PC-3 (cell line): ENCODE data around the gene ZNF524. TPM values are rescaled to one million over a fixed set of nuclear protein-coding genes. Genes with fewer than 3 reads are reported as not detected.

Experiments used
- ATAC-seq: fragments of 200-7000 bp; cut with Tn5 transposase; 2 replicates; pipeline ENCODE4 v1.9.1; 2020; ENCODE audit warnings: mild to moderate bottlenecking, moderate library complexity
- BruUV-seq: library from RNA; stranded (reverse); fragments of 400-500 nt; replicated peaks from 2 replicates; lab custom pipeline; 2021; lab: Mats Ljungman, UMichigan
- CTCF ChIA-PET: fragments of 300-600 bp; sonication (Branson Sonifier 250); formaldehyde crosslinking; loops from one replicate; lab custom pipeline; 2022; ENCODE audit warnings: antibody characterized with exemption; lab: Charles Lee
- POLR2A ChIA-PET: fragments of 300-600 bp; sonication (Branson Sonifier 250); formaldehyde crosslinking; loops from one replicate; lab custom pipeline; 2022; ENCODE audit warnings: antibody characterized with exemption; ENCODE audit not compliant: unreplicated experiment; lab: Charles Lee
- DNase-seq: peaks from one replicate; pipeline ENCODE4 v3.0.0-alpha.2; 2015
- H2AFZ ChIP-seq: fragments of 300-600 bp; sonication (generic); 2 replicates; pipeline ENCODE4 v1.6.0; 2016; ENCODE audit warnings: antibody characterized with exemption, low read length
- H3F3A ChIP-seq: fragments of 300-600 bp; sonication (generic); one replicate; pipeline ENCODE4 v1.6.0; 2017; ENCODE audit warnings: antibody characterized with exemption, low read length, control low read depth, mild to moderate bottlenecking; ENCODE audit not compliant: unreplicated experiment
- H3K27ac ChIP-seq: fragments of 300-600 bp; sonication (generic); 2 replicates; pipeline ENCODE4 v1.5.1; 2016; ENCODE audit warnings: mild to moderate bottlenecking, low read length
- H3K27me3 ChIP-seq: fragments of 300-600 bp; sonication (generic); 2 replicates; pipeline ENCODE4 v1.6.1; 2016; ENCODE audit warnings: low read length, mixed read lengths
- H3K36me3 ChIP-seq: fragments of 300-600 bp; sonication (generic); 2 replicates; pipeline ENCODE4 v1.6.1; 2016; ENCODE audit warnings: low read depth, mixed run types, low read length, mixed read lengths
- H3K4me1 ChIP-seq: fragments of 300-600 bp; sonication (generic); 2 replicates; pipeline ENCODE4 v1.5.1; 2016; ENCODE audit warnings: low read length; ENCODE audit not compliant: insufficient read depth
- H3K4me2 ChIP-seq: fragments of 300-600 bp; sonication (generic); 2 replicates; pipeline ENCODE4 v1.6.0; 2016; ENCODE audit warnings: low read length
- H3K4me3 ChIP-seq: fragments of 300-600 bp; sonication (generic); 2 replicates; pipeline ENCODE4 v1.5.1; 2016; ENCODE audit warnings: mild to moderate bottlenecking, low read length, mixed read lengths
- H3K79me2 ChIP-seq: fragments of 300-600 bp; sonication (generic); 2 replicates; pipeline ENCODE4 v1.6.1; 2017; ENCODE audit warnings: low read length, mixed read lengths
- H3K9ac ChIP-seq: fragments of 300-600 bp; sonication (generic); 2 replicates; pipeline ENCODE4 v1.6.0; 2016; ENCODE audit warnings: mild to moderate bottlenecking, low read length
- H3K9me2 ChIP-seq: fragments of 300-600 bp; sonication (generic); replicated peaks from 2 replicates; pipeline ENCODE4 v1.6.1; 2016; ENCODE audit warnings: mixed run types, low read length, mixed read lengths
- H3K9me3 ChIP-seq: fragments of 300-600 bp; sonication (generic); 2 replicates; pipeline ENCODE4 v1.6.1; 2016; ENCODE audit warnings: low read length, mixed read lengths
- H4K20me1 ChIP-seq: fragments of 300-600 bp; sonication (generic); 2 replicates; pipeline ENCODE4 v1.6.1; 2016; ENCODE audit warnings: low read length, mixed read lengths
- EZH2 ChIP-seq: fragments of 300-600 bp; sonication (generic); IDR thresholded peaks from one replicate; pipeline ENCODE4 v1.6.1; 2017; ENCODE audit warnings: antibody characterized with exemption, mild to moderate bottlenecking, low read length; ENCODE audit not compliant: unreplicated experiment
- EZH2phosphoT487 ChIP-seq: fragments of 300-600 bp; sonication (generic); IDR thresholded peaks from 2 replicates; pipeline ENCODE4 v1.6.1; 2018; ENCODE audit warnings: mild to moderate bottlenecking, antibody characterized with exemption, low read length, borderline replicate concordance
- intact Hi-C: fragments of 100-400 bp; cut with micrococcal nuclease; formaldehyde crosslinking; loops from 2 replicates; pipeline ENCODE4 v1.9.0; 2023
- total RNA-seq: library from RNA; depleted of rRNA; stranded (reverse); fragments of >200 nt; gene quantifications from 2 replicates; pipeline ENCODE4 v1.2.3, GENCODE V29; 2014
- TF ChIP-seq, protein P1 (sequence below): fragments of 300-600 bp; sonication (generic); conservative IDR thresholded peaks from 2 replicates; pipeline ENCODE4 v1.5.1; 2017; ENCODE audit warnings: antibody characterized with exemption, low read depth, mild to moderate bottlenecking, low read length

The ZNF524 gene
- total RNA-seq, 1 experiment from 2014 or later, result 27.7 TPM

DNA sequence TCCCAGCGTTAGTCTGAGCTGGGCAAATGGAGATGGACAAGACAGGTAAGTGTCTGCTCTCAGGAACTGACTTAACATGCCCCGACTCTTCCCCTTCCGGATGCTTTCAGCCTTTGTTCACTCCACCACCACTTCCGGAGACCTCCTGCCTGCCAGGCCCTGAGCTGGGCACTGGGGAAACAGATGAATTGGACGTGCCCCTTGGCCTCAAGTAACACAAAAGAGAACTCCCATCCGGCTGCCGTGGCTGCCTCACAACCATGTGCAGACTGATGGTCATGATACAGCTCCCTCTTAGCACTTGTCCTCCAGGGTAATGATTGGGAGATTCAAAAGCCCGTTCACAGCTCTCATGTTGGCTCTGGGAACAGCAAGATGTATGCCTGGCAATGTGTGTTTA lies 17.3 kb downstream of the ZNF524 start:
- Histone ChIP-seq H3K79me2 (no peaks in the 10 kb centered on the region; the same call in 1 of the 2 replicates), H3K36me3 (no peaks in the 10 kb centered on the region; the same call in 1 of the 2 replicates), H3K4me3 (no peak overlapping the region), H2AFZ (no peak overlapping the region), H3K9me3 (no peaks in the 10 kb centered on the region), H4K20me1 (no peaks in the 10 kb centered on the region), H3F3A (no peaks in the 10 kb centered on the region), H3K4me1 (no peaks in the 10 kb centered on the region), H3K4me2 (no peak overlapping the region), H3K9me2 (no peaks in the 10 kb centered on the region), H3K9ac (no peak overlapping the region), H3K27me3 (no peaks in the 10 kb centered on the region), H3K27ac (no peak overlapping the region)
- no peak for DNase-seq
- ChIA-PET CTCF (no interaction called here), POLR2A (no interaction called here)
- no peak for ATAC-seq
- intact Hi-C loops, result no loop called here
- TF ChIP-seq EZH2 (no peak), EZH2phosphoT487 (no peak)
- TF ChIP-seq, protein P1, sequence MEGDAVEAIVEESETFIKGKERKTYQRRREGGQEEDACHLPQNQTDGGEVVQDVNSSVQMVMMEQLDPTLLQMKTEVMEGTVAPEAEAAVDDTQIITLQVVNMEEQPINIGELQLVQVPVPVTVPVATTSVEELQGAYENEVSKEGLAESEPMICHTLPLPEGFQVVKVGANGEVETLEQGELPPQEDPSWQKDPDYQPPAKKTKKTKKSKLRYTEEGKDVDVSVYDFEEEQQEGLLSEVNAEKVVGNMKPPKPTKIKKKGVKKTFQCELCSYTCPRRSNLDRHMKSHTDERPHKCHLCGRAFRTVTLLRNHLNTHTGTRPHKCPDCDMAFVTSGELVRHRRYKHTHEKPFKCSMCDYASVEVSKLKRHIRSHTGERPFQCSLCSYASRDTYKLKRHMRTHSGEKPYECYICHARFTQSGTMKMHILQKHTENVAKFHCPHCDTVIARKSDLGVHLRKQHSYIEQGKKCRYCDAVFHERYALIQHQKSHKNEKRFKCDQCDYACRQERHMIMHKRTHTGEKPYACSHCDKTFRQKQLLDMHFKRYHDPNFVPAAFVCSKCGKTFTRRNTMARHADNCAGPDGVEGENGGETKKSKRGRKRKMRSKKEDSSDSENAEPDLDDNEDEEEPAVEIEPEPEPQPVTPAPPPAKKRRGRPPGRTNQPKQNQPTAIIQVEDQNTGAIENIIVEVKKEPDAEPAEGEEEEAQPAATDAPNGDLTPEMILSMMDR, result no peak
- no TSS peak for BruUV-seq

DNA sequence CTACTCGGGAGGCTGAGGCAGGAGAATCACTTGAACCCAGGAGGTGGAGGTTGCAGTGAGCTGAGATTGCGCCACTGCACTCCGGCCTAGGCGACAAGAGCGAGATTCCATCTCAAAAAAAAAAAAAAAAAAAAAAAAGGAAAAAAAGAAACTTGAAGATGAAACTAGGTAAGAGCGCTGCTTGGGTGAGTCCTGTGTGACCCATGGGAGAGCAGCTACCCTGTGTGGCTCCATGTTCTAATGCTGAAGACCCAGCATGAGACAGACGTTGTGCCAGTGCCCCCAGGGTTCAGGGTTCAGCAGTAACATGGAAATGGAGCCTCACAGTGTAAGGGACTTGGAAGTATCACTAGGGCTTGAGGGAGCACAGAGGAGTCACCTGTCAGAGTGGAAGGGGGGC lies 18.3 kb downstream of the ZNF524 start:
- Histone ChIP-seq H3K79me2 (peaks cover 3% of the 10 kb centered on the region; the same call in 1 of the 2 replicates), H3K9me3 (no peaks in the 10 kb centered on the region), H3K9me2 (no peaks in the 10 kb centered on the region), H3K27ac (no peak overlapping the region), H3K36me3 (no peaks in the 10 kb centered on the region; the same call in 1 of the 2 replicates), H3F3A (no peaks in the 10 kb centered on the region), H4K20me1 (no peaks in the 10 kb centered on the region), H3K4me1 (no peaks in the 10 kb centered on the region), H2AFZ (no peak overlapping the region), H3K4me3 (no peak overlapping the region), H3K27me3 (no peaks in the 10 kb centered on the region), H3K4me2 (no peak overlapping the region), H3K9ac (no peak overlapping the region)
- no TSS peak for BruUV-seq
- ATAC-seq (no peak), DNase-seq (no peak)
- intact Hi-C loops, result no loop called here
- TF ChIP-seq EZH2, result no peak
- TF ChIP-seq, protein P1, result no peak
- TF ChIP-seq EZH2phosphoT487, result no peak
- ChIA-PET CTCF (no interaction called here), POLR2A (interaction anchor here (0.6 kb wide), 1 partner anchor 8 kb away, joined by 24 read pairs; no protein-coding TSS in a partner anchor)

DNA sequence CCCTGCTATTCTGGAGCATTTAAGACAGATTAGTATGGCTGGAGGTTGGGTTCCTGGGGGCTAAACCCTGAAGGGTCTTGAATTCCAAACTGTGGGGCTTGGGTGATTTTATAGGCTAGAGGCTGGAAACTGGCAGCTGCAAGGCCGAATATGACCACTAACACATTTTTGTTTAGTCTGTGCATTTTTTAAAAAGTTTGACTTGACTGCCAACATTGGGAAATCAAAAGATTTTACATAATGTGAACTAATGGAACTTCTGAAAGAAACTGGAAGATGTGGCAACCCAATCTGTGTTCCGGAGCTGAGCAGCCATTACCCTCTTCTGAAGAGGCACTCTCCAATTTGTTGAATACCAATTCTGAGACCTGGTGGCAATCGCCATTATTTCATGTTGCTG lies 19.2 kb downstream of the ZNF524 start:
- H3K4me1 ChIP-seq, result 0 out of 2 replicates have a peak, but pooled peaks cover 4% of the 10 kb centered on the region
- H2AFZ ChIP-seq, result no peak overlapping the region
- no peaks in the 10 kb centered on the region for H3K27me3 ChIP-seq
- TF ChIP-seq EZH2, result no peak
- peaks cover 8% of the 10 kb centered on the region for H3K79me2 ChIP-seq
- CTCF ChIA-PET, result no interaction called here
- TSS peak; percentile 19 for BruUV-seq
- H3F3A ChIP-seq, result no peaks in the 10 kb centered on the region
- H3K9me2 ChIP-seq, result no peaks in the 10 kb centered on the region
- DNase-seq (no peak), ATAC-seq (no peak)
- no peaks in the 10 kb centered on the region; the same call in 1 of the 2 replicates for H3K36me3 ChIP-seq
- POLR2A ChIA-PET, result no interaction called here
- intact Hi-C loops, result no loop called here
- no peak overlapping the region for H3K27ac ChIP-seq
- no peak overlapping the region for H3K4me2 ChIP-seq
- no peak overlapping the region for H3K4me3 ChIP-seq
- no peak overlapping the region for H3K9ac ChIP-seq
- peaks cover 4% of the 10 kb centered on the region; the same call in 1 of the 2 replicates for H4K20me1 ChIP-seq
- H3K9me3 ChIP-seq, result no peaks in the 10 kb centered on the region
